ENCODE measurements around the gene USH1G.
"Not testable (repeated sequence)": the region's sequence is repeated elsewhere in the genome, so short reads cannot be mapped to it uniquely, and the experiment has no call there.

USH1G gene

GRCh38 chr17:74922694-74923537, at the start of gene USH1G:
USH1G (minus strand) TSS chr17:74923255; CDS start chr17:74923073, 182 bp downstream.
- DNase-seq, result no peak

GRCh38 chr17:74972107-74972972, 49.3 kb upstream of the USH1G start, which contains the start of gene HID1:
HID1 (minus strand) TSS chr17:74972759; CDS start chr17:74972656, 103 bp downstream.
- DNase-seq, result peak; percentile 71

GRCh38 chr17:74971842-74972106, 48.7 kb upstream of the USH1G start:
- DNase-seq, result no peak

- no peak for DNase-seq
Measured at GRCh38 chr17:74971069-74971841, 48.2 kb upstream of the USH1G start.

- DNase-seq, result no peak
Measured at GRCh38 chr17:74970395-74970794, 47.3 kb upstream of the USH1G start.

- DNase-seq, result not testable (repeated sequence)
Measured at GRCh38 chr17:74969501-74969900, 46.4 kb upstream of the USH1G start.

- DNase-seq, result no peak
Measured at GRCh38 chr17:74968361-74968780, 45.3 kb upstream of the USH1G start.

- DNase-seq, result no peak
Measured at GRCh38 chr17:74964988-74965622, 42.0 kb upstream of the USH1G start.

- no peak for DNase-seq
Measured at GRCh38 chr17:74964246-74964761, 41.2 kb upstream of the USH1G start.

GRCh38 chr17:74963656-74964055, 40.6 kb upstream of the USH1G start:
- no peak for DNase-seq

- DNase-seq, result no peak
Measured at GRCh38 chr17:74962622-74963394, 39.8 kb upstream of the USH1G start.

GRCh38 chr17:74961657-74962350, 38.7 kb upstream of the USH1G start:
- DNase-seq, result peak; percentile 70

- peak; percentile 18 for DNase-seq
Measured at GRCh38 chr17:74960570-74961342, 37.7 kb upstream of the USH1G start.

- DNase-seq, result no peak
Measured at GRCh38 chr17:74959826-74960515, 36.9 kb upstream of the USH1G start.

GRCh38 chr17:74957935-74958740, 35.1 kb upstream of the USH1G start:
- DNase-seq, result peak; percentile 62

GRCh38 chr17:74956093-74956492, 33.0 kb upstream of the USH1G start:
- DNase-seq, result no peak

GRCh38 chr17:74954665-74955421, 31.8 kb upstream of the USH1G start:
- no peak for DNase-seq

GRCh38 chr17:74954115-74954514, 31.1 kb upstream of the USH1G start:
- no peak for DNase-seq
